HG03108 (cell line): ENCODE measurements around the gene YBEY.

Source experiments
- ATAC-seq: cut with Tn5 transposase; IDR thresholded peaks from one replicate; pipeline ENCODE4 v1.9.1; 2021; ENCODE audit warnings: moderate library complexity; ENCODE audit not compliant: unreplicated experiment

The YBEY gene

DNA sequence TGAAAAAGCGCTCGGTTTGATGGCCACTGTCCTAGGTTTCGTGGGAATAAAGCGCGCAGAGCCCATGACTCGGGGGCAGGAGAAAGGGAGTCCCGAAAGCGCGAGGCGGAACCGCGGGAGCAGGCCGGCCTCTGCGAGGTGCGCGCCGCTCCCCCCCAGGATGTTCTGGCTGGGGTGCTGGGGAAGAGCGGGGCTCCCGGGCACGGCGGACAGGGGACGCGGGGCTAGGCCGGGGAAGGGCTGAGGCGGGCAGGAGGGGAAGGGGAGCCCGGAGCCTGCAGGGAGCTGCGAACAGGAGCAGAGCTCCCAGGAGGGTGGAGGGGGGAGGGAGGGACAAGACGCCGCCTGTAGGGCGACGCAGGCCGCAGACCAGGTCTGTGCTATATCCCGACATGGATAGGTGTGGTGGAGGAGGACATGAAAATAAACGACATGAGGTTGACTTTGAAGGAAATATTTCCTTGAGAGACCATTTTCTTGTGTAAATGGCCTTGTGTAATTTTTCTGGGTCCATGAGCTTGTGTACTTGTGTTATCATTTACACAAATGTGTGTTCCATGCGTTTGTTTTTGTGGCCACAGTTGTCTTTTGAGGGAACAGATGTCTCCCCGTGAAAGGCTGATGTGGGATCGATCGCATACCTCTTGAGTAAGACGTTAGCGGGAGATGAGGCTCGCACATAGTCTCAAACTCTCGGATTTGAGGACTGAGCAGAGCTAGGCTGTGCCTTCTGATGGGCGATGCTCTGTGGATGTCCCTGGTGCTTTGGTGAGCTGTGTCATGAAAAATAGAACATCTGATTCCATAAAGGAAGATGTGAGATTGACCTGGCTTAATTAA, 39.2 kb downstream of the YBEY start:
- no peak for ATAC-seq

DNA sequence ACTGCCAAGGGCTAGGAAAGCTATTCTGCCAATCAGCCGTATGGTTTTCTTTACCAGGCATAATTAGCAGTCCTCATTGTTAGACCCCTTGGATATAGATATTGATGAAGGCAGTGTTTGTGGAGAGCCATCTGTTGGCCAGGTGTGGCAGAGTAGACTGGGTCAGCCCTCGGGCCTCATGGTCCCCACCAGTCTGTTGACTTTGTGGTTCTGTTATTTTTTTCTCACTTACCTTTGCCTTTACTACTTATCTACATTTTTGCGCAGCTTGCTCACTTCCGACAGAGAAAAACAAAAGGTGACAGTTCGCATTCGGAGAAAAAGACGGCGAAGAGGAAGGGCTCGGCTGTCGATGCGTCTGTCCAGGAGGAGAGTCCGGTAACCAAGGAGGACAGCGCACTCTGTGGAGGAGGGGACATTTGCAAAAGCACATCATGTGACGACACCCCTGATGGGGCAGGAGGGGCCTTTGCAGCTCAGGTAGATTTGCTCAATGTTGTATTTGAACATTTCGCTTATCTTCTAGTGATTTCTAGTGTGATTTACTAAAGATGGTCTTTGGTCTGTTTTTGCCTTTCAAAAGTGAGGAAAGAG, 40.1 kb downstream of the YBEY start:
- no peak for ATAC-seq

DNA sequence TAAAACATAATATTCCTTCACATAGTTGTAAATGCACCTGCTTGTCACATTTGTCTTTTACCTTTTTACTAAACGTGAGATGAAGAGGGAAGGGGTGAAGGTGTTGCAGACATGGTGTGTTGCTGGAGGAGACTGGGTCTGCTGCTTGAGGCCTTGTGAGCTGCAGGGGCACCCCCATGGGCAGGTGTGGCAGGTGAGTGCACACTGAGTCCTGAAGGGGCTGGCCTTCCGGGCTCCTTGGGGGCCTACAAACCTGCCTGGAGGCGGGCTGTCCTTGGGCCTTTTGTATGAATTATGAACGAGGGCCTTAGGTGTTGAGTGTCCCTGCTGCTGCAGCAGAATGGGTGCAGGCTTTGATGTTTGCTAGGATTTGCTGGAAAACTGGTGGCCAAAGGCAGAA, 41.6 kb downstream of the YBEY start:
- no peak for ATAC-seq

DNA sequence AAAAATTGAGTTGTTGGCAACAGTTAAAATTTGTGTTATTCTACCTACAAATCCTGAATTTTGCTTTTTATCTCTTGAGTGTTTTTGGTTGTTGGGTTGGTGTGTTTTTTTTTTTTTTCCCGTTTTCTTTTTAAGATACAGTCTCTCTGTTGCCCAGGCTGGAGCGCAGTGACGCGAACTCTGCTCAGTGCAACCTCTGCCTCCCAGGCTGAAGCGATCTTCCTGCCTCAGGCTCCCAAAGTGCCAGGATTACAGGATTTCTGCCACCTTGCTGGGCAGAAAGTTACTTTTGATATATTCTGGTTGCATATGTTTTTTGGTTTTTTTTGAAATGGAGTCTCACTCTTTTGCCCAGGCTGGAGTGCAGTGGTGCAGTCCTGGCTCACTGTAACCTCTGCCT, 42.0 kb downstream of the YBEY start:
- no peak for ATAC-seq

DNA sequence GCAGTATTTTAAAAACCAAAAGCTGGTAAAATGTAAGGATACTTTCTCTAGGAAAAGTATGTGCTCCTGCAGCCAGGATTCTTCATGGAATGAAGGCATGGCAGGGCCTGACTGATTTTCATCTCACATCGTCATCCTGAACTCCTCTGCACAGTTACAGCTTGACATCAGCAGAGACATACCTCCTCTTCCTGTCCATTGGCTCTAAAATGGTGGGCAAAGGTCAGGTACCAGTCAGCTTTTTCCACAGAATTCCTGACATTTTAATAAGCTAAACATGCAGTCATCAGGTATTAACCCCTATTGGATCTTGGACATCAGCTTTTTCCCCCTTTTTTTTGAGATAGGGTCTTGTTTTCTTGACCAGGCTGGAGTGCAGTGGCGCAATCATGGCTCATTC, 43.7 kb downstream of the YBEY start:
- ATAC-seq = no peak

DNA sequence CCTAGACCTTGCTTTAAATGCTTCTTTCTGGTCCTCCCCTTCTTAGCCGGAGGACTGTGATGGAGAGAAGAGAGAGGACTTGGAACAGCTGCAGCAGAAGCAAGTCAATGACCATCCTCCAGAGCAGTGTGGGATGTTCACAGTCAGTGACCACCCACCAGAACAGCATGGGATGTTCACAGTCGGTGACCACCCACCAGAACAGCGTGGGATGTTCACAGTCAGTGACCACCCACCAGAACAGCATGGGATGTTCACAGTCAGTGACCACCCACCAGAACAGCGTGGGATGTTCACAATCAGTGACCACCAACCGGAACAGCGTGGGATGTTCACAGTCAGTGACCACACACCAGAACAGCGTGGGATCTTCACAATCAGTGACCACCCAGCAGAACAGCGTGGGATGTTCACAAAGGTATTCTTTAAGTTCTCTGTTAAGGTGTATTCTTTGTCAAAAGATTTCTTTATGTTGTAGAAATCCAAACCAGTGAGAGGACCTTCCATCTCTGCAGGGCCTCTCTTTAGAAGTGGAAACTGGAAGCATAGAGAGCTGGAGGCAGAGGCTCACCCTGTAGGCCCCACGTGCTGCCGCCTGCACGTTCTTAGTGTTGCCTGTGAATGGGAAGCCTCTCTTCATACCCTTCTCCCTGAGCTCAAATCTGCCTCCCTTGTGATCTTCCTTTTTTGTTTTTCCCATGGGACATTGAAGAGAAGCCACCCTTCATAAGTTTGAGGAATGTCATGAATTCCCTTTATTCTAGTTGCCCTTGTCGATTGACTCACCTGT, 48.4 kb downstream of the YBEY start:
- ATAC-seq = no peak

DNA sequence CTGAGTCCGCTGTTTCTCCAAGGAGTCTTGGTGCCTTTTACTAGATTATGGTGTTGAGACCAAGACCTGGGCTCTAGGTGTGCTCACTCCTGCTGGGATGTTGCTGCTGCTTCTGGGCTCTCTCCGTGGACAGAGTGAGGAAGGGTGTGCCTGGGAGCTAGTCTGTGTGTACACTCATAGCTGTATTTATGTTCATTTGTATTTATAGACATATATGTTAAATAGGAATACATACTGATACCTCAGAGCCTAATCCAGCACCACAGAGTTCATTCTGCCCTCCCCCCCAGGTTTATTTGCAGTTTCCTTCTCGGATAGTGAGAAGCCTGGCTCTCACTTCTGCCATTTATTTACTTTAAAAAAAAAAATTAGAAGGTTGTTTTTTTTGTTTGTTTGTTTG, 50.5 kb downstream of the YBEY start:
- ATAC-seq = no peak

DNA sequence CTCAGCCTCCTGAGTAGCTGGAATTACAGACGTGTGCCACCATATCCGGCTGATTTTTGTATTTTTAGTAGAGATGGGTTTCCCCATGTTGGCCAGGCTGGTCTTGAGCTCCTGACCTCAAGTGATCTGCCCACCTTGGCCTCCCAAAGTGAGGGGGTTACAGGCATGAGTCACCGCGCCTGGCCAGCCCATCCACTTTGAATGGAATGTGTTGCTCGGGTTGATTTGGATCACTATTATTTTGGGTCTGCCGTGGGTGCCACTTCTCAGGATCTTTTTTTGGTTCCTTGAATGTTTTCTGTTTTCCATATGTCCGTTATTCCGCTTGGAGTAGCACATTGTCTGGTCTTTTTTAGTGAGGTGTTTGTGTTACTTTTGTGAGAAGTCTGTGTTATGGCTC, 54.9 kb downstream of the YBEY start:
- no peak for ATAC-seq

DNA sequence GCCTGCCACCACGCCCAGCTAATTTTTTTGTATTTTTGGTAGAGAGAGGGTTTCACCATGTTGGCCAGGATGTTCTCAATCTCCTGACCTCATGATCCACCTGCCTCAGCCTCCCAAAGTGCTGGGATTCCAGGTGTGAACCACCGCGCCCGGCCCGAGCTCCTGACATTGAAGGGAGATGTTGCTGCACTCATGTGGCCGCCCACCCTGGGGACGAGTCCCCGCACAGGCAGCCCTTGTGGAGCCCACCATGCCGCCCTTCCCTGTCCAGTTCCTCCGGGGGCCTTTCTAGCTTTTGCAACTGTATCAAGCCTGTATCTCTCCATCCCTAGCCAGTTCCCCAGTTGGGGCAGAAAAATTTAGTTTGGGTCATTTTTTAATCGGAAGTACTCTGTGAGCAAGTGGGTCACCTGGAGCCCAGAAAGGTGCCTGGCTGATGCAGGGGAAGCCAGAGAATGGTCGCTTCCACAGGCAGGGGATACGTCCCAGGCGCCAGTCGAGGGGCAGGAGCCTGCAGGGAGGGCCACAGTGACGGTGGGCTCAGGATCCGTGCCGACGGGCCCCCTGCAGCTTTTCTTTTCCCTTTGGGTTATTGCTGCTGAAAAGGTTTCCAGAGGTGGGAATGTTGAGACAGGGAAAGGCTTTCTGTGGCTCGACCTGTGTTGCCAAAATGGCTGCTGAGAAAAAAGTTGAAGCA, 58.2 kb downstream of the YBEY start:
- no peak for ATAC-seq

DNA sequence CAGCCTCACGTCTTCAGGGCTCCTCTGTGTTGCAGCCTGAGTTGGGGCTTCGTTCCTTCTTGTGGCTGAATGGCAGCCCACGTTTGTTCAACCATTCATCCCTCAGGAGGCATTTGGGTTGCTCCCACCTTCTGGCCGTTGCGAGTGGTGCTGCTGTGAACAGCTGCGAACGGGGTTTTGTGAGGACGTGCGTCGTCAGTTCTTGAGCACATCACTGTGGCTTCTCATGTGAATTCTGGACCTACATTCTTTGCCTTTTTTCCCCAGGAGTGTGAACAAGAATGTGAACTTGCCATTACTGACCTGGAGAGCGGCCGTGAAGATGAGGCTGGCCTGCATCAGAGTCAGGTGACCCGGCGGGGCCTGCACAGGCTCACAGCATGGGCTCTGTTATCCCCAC, 59.7 kb downstream of the YBEY start:
- ATAC-seq = no peak

DNA sequence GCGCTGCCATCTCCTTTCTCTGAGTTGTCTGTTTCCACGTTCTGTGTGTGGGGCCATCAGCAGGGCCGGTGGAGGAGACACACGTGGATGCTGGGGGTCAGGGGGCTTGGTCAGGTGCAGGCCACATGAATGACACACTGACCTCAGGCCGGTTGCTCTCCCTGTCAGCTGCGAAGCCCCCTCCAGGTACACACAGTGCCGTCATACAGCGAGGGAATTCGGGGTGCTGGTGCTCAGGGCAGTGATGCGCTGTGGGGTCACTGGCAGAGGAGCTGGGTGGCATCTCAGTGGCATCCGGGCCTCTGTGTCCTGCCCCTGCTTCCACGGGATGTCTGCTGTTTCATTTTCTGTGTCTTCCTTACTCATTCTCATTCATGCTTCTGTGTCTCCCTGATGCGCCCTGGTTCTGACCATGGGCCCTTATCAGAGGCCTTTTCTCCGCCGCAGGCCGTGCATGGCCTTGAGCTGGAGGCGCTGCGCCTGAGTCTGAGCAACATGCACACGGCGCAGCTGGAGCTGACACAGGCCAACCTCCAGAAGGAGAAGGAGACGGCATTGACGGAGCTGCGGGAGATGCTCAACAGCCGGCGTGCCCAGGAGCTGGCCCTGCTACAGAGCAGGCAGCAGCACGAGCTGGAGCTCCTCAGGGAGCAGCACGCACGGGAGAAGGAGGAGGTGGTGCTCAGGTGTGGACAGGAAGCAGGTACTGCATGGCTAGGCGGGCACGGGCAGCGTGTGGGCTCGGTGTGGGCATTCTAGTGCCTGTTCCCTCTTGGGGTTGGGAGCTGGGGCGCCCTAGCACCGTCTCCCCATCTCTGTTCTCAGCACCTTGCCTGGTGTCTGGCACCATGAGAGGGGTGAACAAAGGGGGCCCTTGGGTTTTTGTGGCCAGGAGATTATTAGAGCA, 60.4 kb downstream of the YBEY start:
- no peak for ATAC-seq

DNA sequence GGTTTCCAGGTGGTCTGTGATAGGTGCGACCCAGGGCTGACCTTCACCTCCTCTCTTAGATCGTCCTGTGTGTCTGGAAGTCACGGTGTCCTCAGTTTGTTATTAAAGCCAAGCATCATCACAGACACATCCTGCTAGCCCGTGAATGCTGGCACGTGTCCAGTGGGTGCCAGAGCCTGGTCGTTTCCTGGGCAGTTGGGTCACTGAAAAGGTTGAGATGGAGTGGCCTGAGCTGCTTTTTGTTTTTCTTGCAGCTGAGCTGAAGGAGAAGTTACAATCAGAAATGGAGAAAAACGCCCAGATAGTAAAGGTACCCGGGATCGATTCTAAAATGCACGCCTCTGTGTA, 61.0 kb downstream of the YBEY start:
- no peak for ATAC-seq
